CD4-positive, alpha-beta memory T cell (primary cell): Measurements from ENCODE around the gene SLC45A3. TPM values are rescaled to one million over a fixed set of nuclear protein-coding genes. Genes with fewer than 3 reads are reported as not detected.

ENCODE experiments used
- CTCF ChIA-PET: fragments of 350-600 bp; sonication (Branson Sonifier 250); formaldehyde crosslinking; loops from one replicate; lab custom pipeline; 2021; ENCODE audit warnings: inconsistent platforms; ENCODE audit not compliant: partially characterized antibody; lab: Charles Lee
- POLR2A ChIA-PET: fragments of 350-600 bp; sonication (Branson Sonifier 250); formaldehyde crosslinking; loops from one replicate; lab custom pipeline; 2021; ENCODE audit not compliant: partially characterized antibody; lab: Charles Lee
- DNase-seq, 5 donors: peaks; one replicate each; pipeline versions ENCODE4 v3.0.0 to v3.0.0-alpha.2; 2020 to 2022; ENCODE audit warnings: mixed read lengths in 1 of 5
- H3K27ac ChIP-seq: one replicate; pipeline ENCODE4 v1.7.0; 2013; ENCODE audit warnings: low read depth, low read length
- H3K27me3 ChIP-seq: 2 replicates; pipeline ENCODE4 v1.7.0; 2013; ENCODE audit warnings: mild to moderate bottlenecking, low read length, moderate library complexity; ENCODE audit not compliant: insufficient read depth
- H3K36me3 ChIP-seq: 2 replicates; pipeline ENCODE4 v1.7.0; 2013; ENCODE audit warnings: mild to moderate bottlenecking, low read length, moderate library complexity; ENCODE audit not compliant: insufficient read depth
- H3K4me1 ChIP-seq: 2 replicates; pipeline ENCODE4 v1.7.0; 2013; ENCODE audit warnings: mild to moderate bottlenecking, low read length, moderate library complexity; ENCODE audit not compliant: insufficient read depth
- H3K4me3 ChIP-seq, 2 donors: one replicate each; pipeline ENCODE4 v1.7.0; 2013; ENCODE audit warnings: low read length in 2 of 2, mild to moderate bottlenecking in 1 of 2
- H3K9me3 ChIP-seq, 2 donors: one replicate each; pipeline ENCODE4 v1.7.0; 2013; ENCODE audit warnings: low read length in 2 of 2, control low read depth in 1 of 2; ENCODE audit not compliant: control insufficient read depth in 1 of 2
- H3K27ac Mint-ChIP-seq, 7 donors: one replicate each; pipeline ENCODE4 v1.8.0; 2020 to 2021; ENCODE audit warnings: mixed read lengths in 7 of 7, mild to moderate bottlenecking in 6 of 7, inconsistent platforms in 3 of 7, moderate library complexity in 3 of 7
- H3K27me3 Mint-ChIP-seq, 2 donors: one replicate each; pipeline ENCODE4 v1.8.0; 2020 to 2021; ENCODE audit warnings: mixed read lengths in 2 of 2
- H3K36me3 Mint-ChIP-seq, 2 donors: one replicate each; pipeline ENCODE4 v1.8.0; 2020 to 2021; ENCODE audit warnings: mixed read lengths in 2 of 2, inconsistent platforms in 1 of 2, mild to moderate bottlenecking in 1 of 2
- H3K4me1 Mint-ChIP-seq, 4 donors: one replicate each; pipeline ENCODE4 v1.8.0; 2020 to 2021; ENCODE audit warnings: mixed read lengths in 4 of 4, mild to moderate bottlenecking in 1 of 4
- H3K4me3 Mint-ChIP-seq, 8 donors: one replicate each; pipeline ENCODE4 v1.8.0; 2020 to 2021; ENCODE audit warnings: mixed read lengths in 8 of 8, mild to moderate bottlenecking in 7 of 8, moderate library complexity in 6 of 8, inconsistent platforms in 3 of 8
- H3K9me3 Mint-ChIP-seq, 8 donors: one replicate each; pipeline ENCODE4 v1.8.0; 2020 to 2021; ENCODE audit warnings: mixed read lengths in 8 of 8, mild to moderate bottlenecking in 5 of 8, inconsistent platforms in 3 of 8, moderate library complexity in 1 of 8
- intact Hi-C: fragments of 100-400 bp; cut with micrococcal nuclease; formaldehyde crosslinking; loops from one replicate; pipeline ENCODE4 v1.15.1; 2023
- polyA plus RNA-seq, 2 donors: library from polyadenylated mRNA; unstranded; fragments of 300-500 nt; fragmentation: Illumina TruSeq; gene quantifications; one replicate each; pipeline ENCODE4 v1.2.3, GENCODE V29; 2021
- total RNA-seq, 2 experiments: library from RNA; stranded (reverse); gene quantifications; one replicate each; pipeline ENCODE4 v1.2.3, GENCODE V29; 2021

The SLC45A3 gene
- total and polyA plus RNA-seq, 4 experiments from 2014 or later, result 0.09 to 0.19 TPM; not detected in 2

DNA sequence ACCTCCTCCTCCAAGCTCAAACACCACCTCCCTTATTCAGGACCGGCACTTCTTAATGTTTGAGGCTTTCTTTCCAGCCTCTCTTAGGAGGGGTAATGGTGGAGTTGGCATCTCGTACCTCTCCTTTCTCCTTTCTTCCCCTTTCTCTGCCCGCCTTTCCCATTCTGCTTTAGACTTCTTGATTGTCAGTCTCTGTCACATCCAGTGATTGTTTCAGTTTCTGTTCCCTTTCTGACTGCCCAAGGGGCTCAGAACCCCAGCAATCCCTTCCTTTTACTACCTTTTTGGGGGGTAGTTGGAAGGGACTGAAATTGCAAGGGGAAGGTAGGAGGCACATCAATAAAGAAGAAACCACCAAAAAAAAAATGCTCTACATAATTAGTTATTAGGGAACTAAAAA, 54.1 kb downstream of the SLC45A3 start:
- intact Hi-C loops, result no loop called here
- Mint-ChIP-seq H3K36me3 (peaks cover 21 to 60% of the 10 kb centered on the region in 2 donors), H3K4me1 (peaks cover 49 to 76% (median 64%) of the 10 kb centered on the region in 4 donors), H3K9me3 (no peaks in the 10 kb centered on the region), H3K27ac (peak overlapping the region; percentile 56 to 89 (median 75)), H3K4me3 (peak overlapping the region in 7 of 8 donors; percentile 2 to 63 (median 24)), H3K27me3 (no peaks in the 10 kb centered on the region)
- Histone ChIP-seq H3K27ac (no peak overlapping the region), H3K9me3 (no peaks in the 10 kb centered on the region), H3K27me3 (no peaks in the 10 kb centered on the region), H3K4me1 (peaks cover 52% of the 10 kb centered on the region), H3K4me3 (no peak overlapping the region), H3K36me3 (peaks cover 11% of the 10 kb centered on the region)
- CTCF ChIA-PET, result interaction anchor here (1.0 to 1.4 kb wide), 2 partner anchors 33 to 34 kb away, joined by 3 to 6 read pairs; no protein-coding TSS in a partner anchor
- no peak for DNase-seq
- POLR2A ChIA-PET, result no interaction called here

DNA sequence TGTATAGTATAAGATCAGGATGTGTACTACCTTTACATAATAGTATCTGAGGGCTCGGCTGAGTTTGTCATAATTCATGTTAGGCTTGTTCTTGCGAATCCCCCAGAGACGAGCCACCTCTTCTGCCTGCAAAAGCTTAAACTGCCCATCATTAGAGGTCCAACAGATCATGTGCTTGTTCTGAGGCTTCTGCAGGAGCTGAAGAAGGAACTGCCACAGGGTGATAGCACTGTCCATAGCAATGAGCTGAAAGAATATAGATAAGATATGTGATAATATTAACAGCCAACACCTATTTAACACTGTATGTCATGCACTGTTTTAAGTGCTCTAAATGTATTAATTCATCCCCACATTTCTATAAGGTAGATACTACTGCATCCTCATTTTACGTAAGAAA, 56.7 kb downstream of the SLC45A3 start:
- ChIA-PET CTCF (interaction anchor here (1.4 to 3.2 kb wide), 3 partner anchors 9 to 35 kb away, joined by 7 to 18 read pairs (median 9); partner anchors contain the start of gene ELK4), POLR2A (interaction anchor here (1.1 to 6.4 kb wide), 2 partner anchors 8 to 32 kb away, joined by 3 to 30 read pairs; partner anchors contain the start of gene ELK4)
- Mint-ChIP-seq H3K27ac (peak overlapping the region in 2 of 7 donors; percentile 30 to 32), H3K36me3 (peaks cover 35 to 73% of the 10 kb centered on the region in 2 donors), H3K4me1 (peaks cover 45 to 63% (median 53%) of the 10 kb centered on the region in 4 donors), H3K9me3 (no peaks in the 10 kb centered on the region), H3K27me3 (no peaks in the 10 kb centered on the region), H3K4me3 (no peak overlapping the region)
- DNase-seq, result no peak
- Histone ChIP-seq H3K4me3 (no peak overlapping the region), H3K9me3 (no peaks in the 10 kb centered on the region), H3K27ac (no peak overlapping the region), H3K36me3 (peaks cover 29% of the 10 kb centered on the region), H3K4me1 (peaks cover 31% of the 10 kb centered on the region), H3K27me3 (no peaks in the 10 kb centered on the region)
- intact Hi-C loops, result no loop called here

DNA sequence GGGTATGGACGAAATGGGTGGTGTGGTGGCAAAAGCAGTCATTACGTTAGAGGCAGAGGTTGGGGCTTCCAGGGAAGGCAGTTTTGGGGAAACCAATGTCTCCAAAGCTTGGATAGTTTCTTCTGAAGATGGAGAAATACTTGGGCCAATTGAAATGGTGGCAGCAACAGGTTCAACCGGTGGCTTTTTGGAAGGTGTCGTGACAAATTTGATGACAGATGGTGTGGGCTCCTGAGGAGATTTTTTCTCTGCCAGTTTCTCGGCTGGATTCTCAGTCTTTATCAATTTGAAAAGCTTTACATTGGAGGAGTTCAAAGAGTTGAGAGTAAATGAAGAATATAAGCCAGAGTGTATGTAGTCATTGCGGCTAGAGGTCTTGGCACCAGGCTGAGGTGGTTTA, 60.0 kb downstream of the SLC45A3 start:
- H3K4me1 Mint-ChIP-seq, result peaks cover 21 to 32% (median 26%) of the 10 kb centered on the region in 4 donors
- ChIA-PET CTCF (no interaction called here), POLR2A (interaction anchor here (6.4 kb wide), 1 partner anchor 11 kb away, joined by 30 read pairs; the partner anchor contains the start of gene ELK4)
- intact Hi-C loops, result no loop called here
- H3K27ac Mint-ChIP-seq, result peak overlapping the region in 1 of 7 donors; percentile 76
- Histone ChIP-seq H3K9me3 (no peaks in the 10 kb centered on the region), H3K4me3 (no peak overlapping the region), H3K4me1 (peaks cover 4% of the 10 kb centered on the region), H3K36me3 (peaks cover 60% of the 10 kb centered on the region), H3K27ac (no peak overlapping the region), H3K27me3 (no peaks in the 10 kb centered on the region)
- H3K9me3 Mint-ChIP-seq, result no peaks in the 10 kb centered on the region
- no peaks in the 10 kb centered on the region for H3K27me3 Mint-ChIP-seq
- DNase-seq, result no peak
- H3K36me3 Mint-ChIP-seq, result peaks cover 51 to 68% of the 10 kb centered on the region in 2 donors
- no peak overlapping the region for H3K4me3 Mint-ChIP-seq

DNA sequence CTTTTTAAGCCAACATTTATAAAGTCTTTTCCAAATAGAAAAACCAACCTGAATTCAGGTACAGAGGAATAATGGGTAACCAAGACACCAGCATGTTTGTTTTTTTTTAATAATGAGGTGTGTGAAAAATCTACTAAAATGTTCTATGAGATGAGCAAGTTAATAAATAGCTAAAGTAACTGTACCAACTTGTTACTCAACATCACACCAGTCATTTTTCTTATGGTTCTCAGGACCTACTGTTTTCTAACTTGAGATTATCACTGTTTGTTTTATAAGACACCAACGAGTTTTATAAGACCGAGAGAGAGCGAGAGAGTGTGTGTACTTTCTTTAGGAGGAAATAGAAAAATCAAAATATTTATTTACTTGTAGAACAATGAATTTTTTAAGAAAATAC, 60.9 kb downstream of the SLC45A3 start:
- POLR2A ChIA-PET, result interaction anchor here (6.4 kb wide), 1 partner anchor 12 kb away, joined by 30 read pairs; the partner anchor contains the start of gene ELK4
- Histone ChIP-seq H3K9me3 (no peaks in the 10 kb centered on the region), H3K4me3 (no peak overlapping the region), H3K36me3 (peaks cover 63% of the 10 kb centered on the region), H3K27me3 (no peaks in the 10 kb centered on the region), H3K4me1 (no peaks in the 10 kb centered on the region), H3K27ac (no peak overlapping the region)
- Mint-ChIP-seq H3K9me3 (no peaks in the 10 kb centered on the region), H3K27me3 (no peaks in the 10 kb centered on the region), H3K4me3 (no peak overlapping the region), H3K4me1 (peaks cover 17 to 25% (median 22%) of the 10 kb centered on the region in 4 donors), H3K27ac (peak overlapping the region in 1 of 7 donors; percentile 64), H3K36me3 (peaks cover 54 to 65% of the 10 kb centered on the region in 2 donors)
- intact Hi-C loops, result no loop called here
- CTCF ChIA-PET, result no interaction called here
- no peak for DNase-seq

DNA sequence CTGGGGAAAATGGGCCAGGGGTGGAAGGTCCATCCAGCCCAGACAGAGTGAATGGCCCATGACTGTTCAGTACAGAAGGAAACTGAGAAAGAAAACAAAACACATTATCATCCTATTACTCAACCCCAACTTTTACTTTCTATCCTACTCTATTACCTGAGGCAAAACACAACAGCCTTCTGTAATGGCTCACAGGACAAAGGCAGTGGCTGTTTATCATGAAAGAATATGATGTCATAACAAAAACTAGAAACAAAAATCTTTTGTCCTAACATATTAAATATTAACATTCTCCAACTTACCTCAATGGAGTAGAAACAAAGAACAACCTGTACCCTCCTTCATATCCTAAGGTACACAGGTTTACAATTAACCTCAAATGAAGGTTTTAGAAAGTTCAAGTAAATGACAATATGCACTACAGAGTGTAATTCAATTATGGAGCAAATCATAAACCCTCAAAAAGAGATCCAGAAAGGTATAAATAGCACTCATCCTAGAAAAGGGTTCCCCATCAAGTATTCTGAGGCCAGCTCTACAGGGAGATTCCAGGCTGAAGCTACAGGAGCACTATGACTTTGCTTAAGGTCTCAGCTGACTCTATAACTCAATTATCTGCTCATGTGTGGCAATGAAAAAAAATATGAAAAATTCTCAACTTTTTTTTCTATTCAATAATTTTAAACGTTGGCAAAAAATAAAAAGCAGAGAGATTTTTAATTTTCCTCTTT, 63.6 kb downstream of the SLC45A3 start:
- no peak overlapping the region for H3K4me3 Mint-ChIP-seq
- no peaks in the 10 kb centered on the region for H3K9me3 Mint-ChIP-seq
- H3K27me3 ChIP-seq, result no peaks in the 10 kb centered on the region
- H3K9me3 ChIP-seq, result no peaks in the 10 kb centered on the region
- intact Hi-C loops, result no loop called here
- ChIA-PET CTCF (no interaction called here), POLR2A (interaction anchor here (1.4 kb wide), 1 partner anchor 15 kb away, joined by 5 read pairs; the partner anchor contains the start of gene ELK4)
- peaks cover 10% of the 10 kb centered on the region for H3K4me1 ChIP-seq
- peaks cover 67% of the 10 kb centered on the region for H3K36me3 ChIP-seq
- no peak overlapping the region for H3K4me3 ChIP-seq
- H3K27ac ChIP-seq, result no peak overlapping the region
- H3K36me3 Mint-ChIP-seq, result peaks cover 51 to 67% of the 10 kb centered on the region in 2 donors
- DNase-seq, result no peak
- no peaks in the 10 kb centered on the region for H3K27me3 Mint-ChIP-seq
- H3K4me1 Mint-ChIP-seq, result peaks cover 19 to 32% (median 25%) of the 10 kb centered on the region in 4 donors
- peak overlapping the region in 5 of 7 donors; percentile 3 to 60 (median 35) for H3K27ac Mint-ChIP-seq

DNA sequence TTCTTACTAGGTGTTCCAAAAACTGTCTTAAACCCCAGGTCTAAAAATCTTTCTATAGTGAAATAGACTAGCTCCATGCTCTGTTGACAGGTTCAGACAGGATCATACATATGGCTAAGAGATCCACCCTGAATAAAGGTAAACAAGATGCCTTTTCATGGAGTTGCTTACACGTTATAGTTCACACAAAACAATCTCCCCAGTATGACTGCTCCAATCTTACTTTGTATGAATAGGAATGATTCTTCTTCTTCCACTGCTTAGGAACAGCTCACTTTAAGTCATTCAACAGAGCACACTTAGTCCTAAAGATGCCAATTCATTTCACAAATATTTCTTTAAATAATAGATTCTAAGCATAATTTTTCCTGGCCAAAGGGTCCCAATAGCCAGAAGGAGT, 64.5 kb downstream of the SLC45A3 start:
- H3K4me3 ChIP-seq, result no peak overlapping the region
- Mint-ChIP-seq H3K9me3 (no peaks in the 10 kb centered on the region), H3K36me3 (peaks cover 51 to 71% of the 10 kb centered on the region in 2 donors), H3K27me3 (no peaks in the 10 kb centered on the region), H3K27ac (peak overlapping the region in 2 of 7 donors; percentile 43 to 44), H3K4me3 (no peak overlapping the region), H3K4me1 (peaks cover 28 to 41% (median 34%) of the 10 kb centered on the region in 4 donors)
- H3K4me1 ChIP-seq, result peaks cover 19% of the 10 kb centered on the region
- intact Hi-C loops, result no loop called here
- POLR2A ChIA-PET, result interaction anchor here (1.2 to 1.4 kb wide), 2 partner anchors 15 to 16 kb away, joined by 3 to 5 read pairs; partner anchors contain the start of gene ELK4
- no peaks in the 10 kb centered on the region for H3K9me3 ChIP-seq
- no peak overlapping the region for H3K27ac ChIP-seq
- no peaks in the 10 kb centered on the region for H3K27me3 ChIP-seq
- CTCF ChIA-PET, result no interaction called here
- peaks cover 66% of the 10 kb centered on the region for H3K36me3 ChIP-seq
- no peak for DNase-seq

DNA sequence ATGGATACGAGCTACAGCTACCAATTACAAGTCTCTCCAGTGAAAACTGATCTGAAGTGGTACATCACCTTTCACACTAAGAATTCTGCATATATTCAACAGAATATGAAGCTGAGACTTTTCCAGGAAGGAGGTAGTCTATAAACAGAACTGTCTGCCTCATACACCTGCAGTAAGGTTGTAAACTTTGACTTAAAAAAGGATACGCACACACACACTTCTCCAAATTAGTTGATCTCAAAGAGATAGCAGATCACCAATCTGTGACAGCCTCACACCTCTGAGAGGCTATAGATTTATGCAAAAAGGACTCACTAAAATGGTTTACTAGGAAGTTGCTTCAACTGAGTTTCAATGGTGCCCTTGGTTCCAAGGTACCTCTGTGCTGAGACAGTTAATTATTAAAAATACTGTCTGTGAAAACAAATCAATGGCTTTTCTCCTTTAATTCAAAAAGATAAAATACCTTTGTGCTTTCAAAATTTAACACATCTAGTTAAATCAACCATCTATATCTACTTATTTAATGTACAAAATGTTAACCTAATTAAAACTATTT, 66.4 kb downstream of the SLC45A3 start:
- Mint-ChIP-seq H3K36me3 (peaks cover 37 to 66% of the 10 kb centered on the region in 2 donors), H3K27me3 (no peaks in the 10 kb centered on the region), H3K4me3 (no peak overlapping the region), H3K9me3 (no peaks in the 10 kb centered on the region), H3K4me1 (peaks cover 33 to 45% (median 38%) of the 10 kb centered on the region in 4 donors), H3K27ac (peak overlapping the region in 3 of 7 donors; percentile 1 to 13 (median 3))
- DNase-seq, result no peak
- Histone ChIP-seq H3K27ac (no peak overlapping the region), H3K4me3 (no peak overlapping the region), H3K9me3 (no peaks in the 10 kb centered on the region), H3K27me3 (no peaks in the 10 kb centered on the region), H3K36me3 (peaks cover 49% of the 10 kb centered on the region), H3K4me1 (peaks cover 34% of the 10 kb centered on the region)
- ChIA-PET CTCF (interaction anchor here (1.5 to 2.7 kb wide), 2 partner anchors 22 to 45 kb away, joined by 5 to 12 read pairs; no protein-coding TSS in a partner anchor), POLR2A (interaction anchor here (2.1 kb wide), 1 partner anchor 17 kb away, joined by 6 read pairs; no protein-coding TSS in a partner anchor)
- intact Hi-C loops, result no loop called here
